Mesodermal cell (in vitro differentiated cells): Measurements from ENCODE around the gene VSIG8.

Source experiments
- H3K27ac ChIP-seq: 2 replicates; pipeline ENCODE4 v1.7.0; 2013; ENCODE audit warnings: mild to moderate bottlenecking, low read depth, low read length, moderate library complexity; ENCODE audit not compliant: severe bottlenecking
- H3K36me3 ChIP-seq: 2 replicates; pipeline ENCODE4 v1.7.1; 2013; ENCODE audit warnings: mild to moderate bottlenecking, low read length, moderate library complexity; ENCODE audit not compliant: control insufficient read depth, insufficient read depth
- H3K4me1 ChIP-seq: one replicate; pipeline ENCODE4 v1.7.1; 2013; ENCODE audit warnings: mild to moderate bottlenecking, low read length; ENCODE audit not compliant: insufficient read depth, control insufficient read depth, poor library complexity, severe bottlenecking
- H3K4me3 ChIP-seq: 2 replicates; pipeline ENCODE4 v1.7.0; 2013; ENCODE audit warnings: low read length, control low read depth, mild to moderate bottlenecking; ENCODE audit not compliant: insufficient read depth, poor library complexity, severe bottlenecking; ENCODE audit errors: extremely low read depth
- H3K9me3 ChIP-seq: 2 replicates; pipeline ENCODE4 v1.7.1; 2013; ENCODE audit warnings: mild to moderate bottlenecking, low read length, moderate library complexity; ENCODE audit not compliant: control insufficient read depth
- WGBS, 2 experiments: methylation state at CpG; one replicate each; pipeline ENCODE4 v1.1.5; 2013; ENCODE audit warnings: missing lambda C conversion rate in 2 of 2; ENCODE audit not compliant: insufficient coverage in 2 of 2; 5-methylcytosine and 5-hydroxymethylcytosine counted together

The VSIG8 gene

GRCh38 chr1:159869607-159870006 lies 7.2 kb upstream of the VSIG8 start:
- no peak overlapping the region for H3K4me3 ChIP-seq
- H3K27ac ChIP-seq: no peak overlapping the region
- no peaks in the 10 kb centered on the region for H3K36me3 ChIP-seq
- peaks cover 26% of the 10 kb centered on the region for H3K4me1 ChIP-seq
- H3K9me3 ChIP-seq: no peaks in the 10 kb centered on the region
- WGBS, 2 experiments: no CpG with 5 or more reads among the region's 1 CpG

- Histone ChIP-seq H3K36me3 (no peaks in the 10 kb centered on the region), H3K9me3 (no peaks in the 10 kb centered on the region), H3K27ac (no peak overlapping the region), H3K4me3 (no peak overlapping the region), H3K4me1 (peaks cover 26% of the 10 kb centered on the region)
- WGBS, 2 experiments: 53 to 57% methylated on average over 3 to 4 of the region's 4 CpGs
Observed at GRCh38 chr1:159869173-159869572, 6.7 kb upstream of the VSIG8 start.

GRCh38 chr1:159868766-159869165 lies 6.3 kb upstream of the VSIG8 start:
- Histone ChIP-seq H3K36me3 (no peaks in the 10 kb centered on the region), H3K27ac (no peak overlapping the region), H3K4me1 (peaks cover 26% of the 10 kb centered on the region), H3K4me3 (no peak overlapping the region), H3K9me3 (no peaks in the 10 kb centered on the region)
- 74 to 80% methylated on average over 2 of the region's 3 CpGs for WGBS, 2 experiments

GRCh38 chr1:159867664-159868026 lies 5.2 kb upstream of the VSIG8 start:
- 52 to 82% methylated on average over 4 to 9 of the region's 9 CpGs for WGBS, 2 experiments
- Histone ChIP-seq H3K36me3 (no peaks in the 10 kb centered on the region), H3K4me3 (no peak overlapping the region), H3K4me1 (peaks cover 26% of the 10 kb centered on the region), H3K27ac (no peak overlapping the region), H3K9me3 (no peaks in the 10 kb centered on the region)

- Histone ChIP-seq H3K27ac (no peak overlapping the region), H3K9me3 (no peaks in the 10 kb centered on the region), H3K36me3 (no peaks in the 10 kb centered on the region), H3K4me1 (peaks cover 26% of the 10 kb centered on the region), H3K4me3 (no peak overlapping the region)
- 87 to 91% methylated on average over 11 to 12 of the region's 14 CpGs for WGBS, 2 experiments
Observed at GRCh38 chr1:159866905-159867663, 4.6 kb upstream of the VSIG8 start.

GRCh38 chr1:159866066-159866465 lies 3.6 kb upstream of the VSIG8 start:
- 60% methylated on average over 1 of the region's 1 CpG; no CpG with 5 or more reads in 1 of the 2 experiments for WGBS, 2 experiments
- Histone ChIP-seq H3K36me3 (no peaks in the 10 kb centered on the region), H3K9me3 (no peaks in the 10 kb centered on the region), H3K27ac (no peak overlapping the region), H3K4me3 (no peak overlapping the region), H3K4me1 (peaks cover 26% of the 10 kb centered on the region)

DNA sequence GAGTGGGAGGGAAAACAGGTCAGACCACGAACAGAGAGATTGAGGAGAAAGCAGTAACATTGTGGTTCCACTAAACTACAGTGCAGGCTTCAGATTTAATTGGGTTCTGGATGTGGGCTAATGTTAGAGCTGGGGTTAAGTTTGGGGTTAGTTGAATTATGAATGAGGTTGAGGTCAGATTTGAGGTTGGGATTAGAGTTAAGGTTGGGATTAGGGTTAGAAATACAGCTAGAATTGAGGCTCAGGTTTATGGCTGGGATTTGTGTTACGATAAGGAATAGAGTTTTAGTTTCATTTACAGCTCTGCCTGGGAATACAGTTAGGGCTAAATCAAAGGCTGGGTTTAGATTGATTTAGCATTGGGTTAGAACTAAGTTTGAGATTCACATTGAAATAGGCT lies 1.8 kb upstream of the VSIG8 start:
- 90 to 96% methylated on average over 2 of the region's 2 CpGs for WGBS, 2 experiments

GRCh38 chr1:159862031-159862430 lies 426 bp downstream of the VSIG8 start:
- Histone ChIP-seq H3K36me3 (no peaks in the 10 kb centered on the region), H3K4me1 (peaks cover 14% of the 10 kb centered on the region), H3K27ac (no peak overlapping the region), H3K4me3 (no peak overlapping the region), H3K9me3 (no peaks in the 10 kb centered on the region)
- 73 to 83% methylated on average over 4 to 5 of the region's 5 CpGs for WGBS, 2 experiments

More for the DNA sequence above, 1.8 kb upstream of the VSIG8 start:
- Histone ChIP-seq H3K4me3 (no peak overlapping the region), H3K4me1 (peaks cover 28% of the 10 kb centered on the region), H3K27ac (no peak overlapping the region), H3K9me3 (no peaks in the 10 kb centered on the region), H3K36me3 (no peaks in the 10 kb centered on the region)

- no peak overlapping the region for H3K4me3 ChIP-seq
- H3K36me3 ChIP-seq: no peaks in the 10 kb centered on the region
- peaks cover 13% of the 10 kb centered on the region for H3K4me1 ChIP-seq
- no peaks in the 10 kb centered on the region for H3K9me3 ChIP-seq
- 48 to 76% methylated on average over 3 to 5 of the region's 8 CpGs for WGBS, 2 experiments
- no peak overlapping the region for H3K27ac ChIP-seq
Observed at GRCh38 chr1:159861218-159861617, 1.2 kb downstream of the VSIG8 start.

- Histone ChIP-seq H3K4me3 (no peak overlapping the region), H3K9me3 (no peaks in the 10 kb centered on the region), H3K4me1 (peaks cover 7% of the 10 kb centered on the region), H3K36me3 (no peaks in the 10 kb centered on the region), H3K27ac (no peak overlapping the region)
- 51 to 85% methylated on average over 2 of the region's 3 CpGs for WGBS, 2 experiments
Observed at GRCh38 chr1:159860456-159860855, 2.0 kb downstream of the VSIG8 start.

DNA sequence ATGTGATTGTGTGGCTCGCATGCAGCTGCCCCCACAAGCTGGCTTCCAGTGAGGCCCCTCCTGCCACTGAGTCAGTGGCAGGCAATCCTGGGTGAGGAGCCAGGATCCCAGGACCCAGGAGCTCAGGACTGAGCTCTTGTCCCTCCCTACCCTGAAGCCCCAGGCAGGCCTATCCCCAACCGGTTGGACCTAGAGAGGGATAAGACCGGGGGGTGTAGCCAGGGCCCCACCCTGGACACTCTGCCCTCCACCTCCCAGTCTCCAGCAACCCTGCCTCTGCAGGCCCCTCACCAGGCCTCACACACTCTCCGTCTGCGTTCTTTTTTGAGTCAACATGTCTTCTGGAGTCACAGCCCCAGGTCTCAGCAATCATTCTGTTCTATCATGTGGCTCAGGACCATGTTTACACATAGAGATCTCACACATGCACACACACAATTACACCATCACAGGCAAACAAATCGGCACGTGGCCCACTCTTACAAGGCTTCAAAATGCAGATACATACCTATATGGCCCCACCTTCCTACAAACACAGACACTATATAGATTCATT lies 2.6 kb downstream of the VSIG8 start:
- Histone ChIP-seq H3K27ac (no peak overlapping the region), H3K4me3 (no peak overlapping the region), H3K9me3 (no peaks in the 10 kb centered on the region), H3K36me3 (no peaks in the 10 kb centered on the region), H3K4me1 (peaks cover 7% of the 10 kb centered on the region)
- WGBS, 2 experiments: 88 to 95% methylated on average over 5 to 7 of the region's 7 CpGs
